Neural cell (in vitro differentiated cells): ENCODE measurements around the gene LIG4. TPM values are rescaled to one million over a fixed set of nuclear protein-coding genes. Genes with fewer than 3 reads are reported as not detected.

Experiments
- H2AFZ ChIP-seq: fragments of 200-600, 300-800 bp; sonication (generic), shearing (Covaris generic); 2 replicates; pipeline ENCODE4 v1.6.0; 2014; ENCODE audit warnings: low read depth, mild to moderate bottlenecking, antibody characterized with exemption, low read length, moderate library complexity
- H3F3A ChIP-seq: fragments of 200-600 bp; shearing (Covaris generic); 2 replicates; pipeline ENCODE4 v1.6.1; 2016; ENCODE audit warnings: mild to moderate bottlenecking, moderate library complexity, mixed read lengths, antibody characterized with exemption, low read length; ENCODE audit not compliant: insufficient read depth, poor library complexity, severe bottlenecking
- H3K27ac ChIP-seq: fragments of 200-600, 300-800 bp; sonication (generic), shearing (Covaris generic); 2 replicates; pipeline ENCODE4 v1.5.1; 2014; ENCODE audit warnings: mild to moderate bottlenecking, low read length, moderate library complexity
- H3K27me3 ChIP-seq: fragments of 300-800, 200-600 bp; sonication (generic), shearing (Covaris generic); 2 replicates; pipeline ENCODE4 v1.6.0; 2014; ENCODE audit warnings: mild to moderate bottlenecking, low read depth, low read length, moderate library complexity; ENCODE audit not compliant: insufficient read depth
- H3K36me3 ChIP-seq: fragments of 300-800, 200-600 bp; sonication (generic), shearing (Covaris generic); 2 replicates; pipeline ENCODE4 v1.5.1; 2014; ENCODE audit warnings: mild to moderate bottlenecking, antibody characterized with exemption, low read length, moderate library complexity; ENCODE audit not compliant: insufficient read depth
- H3K4me2 ChIP-seq: fragments of 300-800, 200-600 bp; sonication (generic), shearing (Covaris generic); 2 replicates; pipeline ENCODE4 v1.6.0; 2014; ENCODE audit warnings: mild to moderate bottlenecking, low read length
- H3K4me3 ChIP-seq: fragments of 300-800, 200-600 bp; sonication (generic), shearing (Covaris generic); 2 replicates; pipeline ENCODE4 v1.5.1; 2014; ENCODE audit warnings: mild to moderate bottlenecking, low read length, moderate library complexity
- H3K79me2 ChIP-seq: fragments of 200-600 bp; shearing (Covaris generic); replicated peaks from 2 replicates; pipeline ENCODE4 v1.6.0; 2014; ENCODE audit warnings: mild to moderate bottlenecking, low read length, moderate library complexity; ENCODE audit not compliant: insufficient read depth
- H3K9ac ChIP-seq: fragments of 300-800, 200-600 bp; sonication (generic), shearing (Covaris generic); 2 replicates; pipeline ENCODE4 v1.6.1; 2016; ENCODE audit warnings: mild to moderate bottlenecking, low read length, mixed read lengths
- H3K9me2 ChIP-seq: fragments of 200-600 bp; shearing (Covaris generic); 2 replicates; pipeline ENCODE4 v1.6.1; 2016; ENCODE audit warnings: mild to moderate bottlenecking, low read length, mixed read lengths; ENCODE audit not compliant: insufficient read depth
- H3K9me3 ChIP-seq: fragments of 200-600, 300-800 bp; sonication (generic), shearing (Covaris generic); 2 replicates; pipeline ENCODE4 v1.6.1; 2016; ENCODE audit warnings: mild to moderate bottlenecking, mixed run types, low read length, moderate library complexity, mixed read lengths
- H4K20me1 ChIP-seq: fragments of 200-600 bp; shearing (Covaris generic); 2 replicates; pipeline ENCODE4 v1.6.1; 2016; ENCODE audit warnings: mild to moderate bottlenecking, mixed run types; ENCODE audit not compliant: insufficient read depth
- EP300 ChIP-seq: fragments of 450-650 bp; conservative IDR thresholded peaks from 2 replicates; pipeline ENCODE4 v1.6.1; 2014; ENCODE audit warnings: antibody characterized with exemption, mild to moderate bottlenecking, moderate library complexity; ENCODE audit not compliant: poor library complexity, severe bottlenecking
- EZH2 ChIP-seq: fragments of 200-600, 300-800 bp; shearing (Covaris generic), sonication (generic); IDR thresholded peaks from 2 replicates; pipeline ENCODE4 v1.6.1; 2014; ENCODE audit warnings: antibody characterized with exemption, low read length, borderline replicate concordance, mild to moderate bottlenecking; ENCODE audit not compliant: insufficient read depth, poor library complexity, severe bottlenecking
- MXI1 ChIP-seq: fragments of 450-650 bp; conservative IDR thresholded peaks from 2 replicates; pipeline ENCODE4 v1.6.1; 2014; ENCODE audit warnings: antibody characterized with exemption, mild to moderate bottlenecking; ENCODE audit not compliant: poor library complexity, severe bottlenecking
- POLR2AphosphoS5 ChIP-seq: IDR thresholded peaks from 2 replicates; pipeline ENCODE4 v1.6.1; 2012
- RAD21 ChIP-seq: fragments of 450-650 bp; conservative IDR thresholded peaks from 2 replicates; pipeline ENCODE4 v1.6.1; 2014; ENCODE audit warnings: antibody characterized with exemption, mild to moderate bottlenecking, moderate library complexity
- REST ChIP-seq: IDR thresholded peaks from 2 replicates; pipeline ENCODE4 v1.6.1; 2012; ENCODE audit warnings: borderline replicate concordance
- SMC3 ChIP-seq: fragments of 450-650 bp; conservative IDR thresholded peaks from 2 replicates; pipeline ENCODE4 v1.6.1; 2014; ENCODE audit warnings: antibody characterized with exemption, mild to moderate bottlenecking, moderate library complexity; ENCODE audit not compliant: poor library complexity
- TAF1 ChIP-seq: IDR thresholded peaks from 2 replicates; pipeline ENCODE4 v1.6.1; 2012; ENCODE audit warnings: low read depth
- polyA minus RNA-seq: library from RNA; depleted of rRNA, polyadenylated mRNA; stranded (reverse); fragments of >200 nt; gene quantifications from 2 replicates; pipeline ENCODE4 v1.2.3, GENCODE V29; 2014
- polyA plus RNA-seq: library from polyadenylated mRNA; depleted of rRNA; stranded (reverse); fragments of >200 nt; gene quantifications from 2 replicates; pipeline ENCODE4 v1.2.3, GENCODE V29; 2014
- TF ChIP-seq, protein P1 (sequence below): fragments of 450-650 bp; IDR thresholded peaks from 2 replicates; pipeline ENCODE4 v1.5.1; 2014; ENCODE audit warnings: antibody characterized with exemption, mild to moderate bottlenecking, moderate library complexity; ENCODE audit not compliant: poor library complexity, severe bottlenecking

Gene LIG4
- 28.8 and 32.3 TPM in 2 replicates for polyA plus RNA-seq
- polyA minus RNA-seq: 57.7 and 68.8 TPM in 2 replicates

- Histone ChIP-seq H3K9me3 (no peaks in the 10 kb centered on the region), H3K79me2 (peaks cover 40% of the 10 kb centered on the region), H4K20me1 (no peaks in the 10 kb centered on the region), H3F3A (no peaks in the 10 kb centered on the region), H3K27ac (peak within 1 kb of the TSS; percentile 92), H3K9me2 (no peaks in the 10 kb centered on the region), H3K4me3 (peak within 1 kb of the TSS; percentile 71), H3K9ac (peak within 1 kb of the TSS; percentile 86), H2AFZ (peak within 1 kb of the TSS; percentile 53), H3K27me3 (no peaks in the 10 kb centered on the region), H3K36me3 (peaks cover 4% of the 10 kb centered on the region), H3K4me2 (peak within 1 kb of the TSS; percentile 92)
- peak; percentile 65 for TF ChIP-seq REST
- TF ChIP-seq TAF1: peak; percentile 79
- peak; percentile 20 for TF ChIP-seq RAD21
- TF ChIP-seq EZH2: no peak
- TF ChIP-seq, protein P1, sequence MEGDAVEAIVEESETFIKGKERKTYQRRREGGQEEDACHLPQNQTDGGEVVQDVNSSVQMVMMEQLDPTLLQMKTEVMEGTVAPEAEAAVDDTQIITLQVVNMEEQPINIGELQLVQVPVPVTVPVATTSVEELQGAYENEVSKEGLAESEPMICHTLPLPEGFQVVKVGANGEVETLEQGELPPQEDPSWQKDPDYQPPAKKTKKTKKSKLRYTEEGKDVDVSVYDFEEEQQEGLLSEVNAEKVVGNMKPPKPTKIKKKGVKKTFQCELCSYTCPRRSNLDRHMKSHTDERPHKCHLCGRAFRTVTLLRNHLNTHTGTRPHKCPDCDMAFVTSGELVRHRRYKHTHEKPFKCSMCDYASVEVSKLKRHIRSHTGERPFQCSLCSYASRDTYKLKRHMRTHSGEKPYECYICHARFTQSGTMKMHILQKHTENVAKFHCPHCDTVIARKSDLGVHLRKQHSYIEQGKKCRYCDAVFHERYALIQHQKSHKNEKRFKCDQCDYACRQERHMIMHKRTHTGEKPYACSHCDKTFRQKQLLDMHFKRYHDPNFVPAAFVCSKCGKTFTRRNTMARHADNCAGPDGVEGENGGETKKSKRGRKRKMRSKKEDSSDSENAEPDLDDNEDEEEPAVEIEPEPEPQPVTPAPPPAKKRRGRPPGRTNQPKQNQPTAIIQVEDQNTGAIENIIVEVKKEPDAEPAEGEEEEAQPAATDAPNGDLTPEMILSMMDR: peak; percentile 13
- no peak for TF ChIP-seq SMC3
- peak; percentile 14 for TF ChIP-seq EP300
- peak; percentile 41 for TF ChIP-seq MXI1
- peak; percentile 58 for TF ChIP-seq POLR2AphosphoS5
Measured at GRCh38 chr13:108215436-108215835, at the start of gene LIG4. Gene LIG4 (minus strand): TSS chr13:108215536. CDS start chr13:108211268, 4,268 bp downstream.

GRCh38 chr13:108263621-108264355, 48.5 kb upstream of the LIG4 start:
- Histone ChIP-seq H2AFZ (no peak overlapping the region), H3K9me2 (no peaks in the 10 kb centered on the region), H3K4me3 (no peak overlapping the region), H4K20me1 (no peaks in the 10 kb centered on the region), H3F3A (peaks cover 4% of the 10 kb centered on the region), H3K9ac (no peak overlapping the region), H3K9me3 (no peaks in the 10 kb centered on the region), H3K79me2 (no peaks in the 10 kb centered on the region), H3K27me3 (no peaks in the 10 kb centered on the region), H3K4me2 (no peak overlapping the region), H3K36me3 (no peaks in the 10 kb centered on the region), H3K27ac (no peak overlapping the region)
- TF ChIP-seq POLR2AphosphoS5 (no peak), EP300 (peak; percentile 30)
